Measurements from ENCODE around the gene LRRN2. TPM values are rescaled to one million over a fixed set of nuclear protein-coding genes. Genes with fewer than 3 reads are reported as not detected.
A peak's percentile ranks its signal among the peaks of the same experiment; 100 is the strongest.

LRRN2 gene
- total RNA-seq, 1 donor from 2014 or later: 9.4 TPM

- no peak overlapping the region for H3K4me3 Mint-ChIP-seq (ENCODE audit: low read depth)
- H3K27me3 Mint-ChIP-seq: peaks cover 18% of the 10 kb centered on the region
- no peak for TF ChIP-seq CTCF (IDR thresholded peaks at IDR 0.05; ENCODE audit: unreplicated experiment)
- H3K4me1 Mint-ChIP-seq (ENCODE audit: low read depth): peaks cover 16% of the 10 kb centered on the region
- H3K9me3 Mint-ChIP-seq (ENCODE audit: low read depth): no peaks in the 10 kb centered on the region
- DNase-seq (ENCODE audit: low spot score, unreplicated experiment): no peak
- no peaks in the 10 kb centered on the region for H3K36me3 Mint-ChIP-seq (ENCODE audit: insufficient read depth)
- no peak overlapping the region for H3K27ac Mint-ChIP-seq
Measured at GRCh38 chr1:204726478-204726877, 40.9 kb upstream of the LRRN2 start.

- no peak for DNase-seq (ENCODE audit: low spot score, unreplicated experiment)
- H3K27ac Mint-ChIP-seq: peak overlapping the region; percentile 65
- TF ChIP-seq CTCF (IDR thresholded peaks at IDR 0.05; ENCODE audit: unreplicated experiment): no peak
- peaks cover 16% of the 10 kb centered on the region for H3K4me1 Mint-ChIP-seq (ENCODE audit: low read depth)
- H3K9me3 Mint-ChIP-seq (ENCODE audit: low read depth): no peaks in the 10 kb centered on the region
- H3K27me3 Mint-ChIP-seq: peaks cover 12% of the 10 kb centered on the region
- no peaks in the 10 kb centered on the region for H3K36me3 Mint-ChIP-seq (ENCODE audit: insufficient read depth)
- H3K4me3 Mint-ChIP-seq (ENCODE audit: low read depth): no peak overlapping the region
Measured at GRCh38 chr1:204725821-204726448, 40.4 kb upstream of the LRRN2 start.

- TF ChIP-seq CTCF (IDR thresholded peaks at IDR 0.05; ENCODE audit: unreplicated experiment): no peak
- Mint-ChIP-seq H3K4me1 (ENCODE audit: low read depth) (peaks cover 14% of the 10 kb centered on the region), H3K27me3 (peaks cover 3% of the 10 kb centered on the region), H3K9me3 (ENCODE audit: low read depth) (no peaks in the 10 kb centered on the region), H3K36me3 (ENCODE audit: insufficient read depth) (no peaks in the 10 kb centered on the region), H3K27ac (no peak overlapping the region), H3K4me3 (ENCODE audit: low read depth) (no peak overlapping the region)
- DNase-seq (ENCODE audit: low spot score, unreplicated experiment): no peak
Measured at GRCh38 chr1:204723131-204723787, 37.7 kb upstream of the LRRN2 start.

GRCh38 chr1:204721373-204722055 lies 36.0 kb upstream of the LRRN2 start:
- Mint-ChIP-seq H3K27me3 (peaks cover 3% of the 10 kb centered on the region), H3K4me3 (ENCODE audit: low read depth) (no peak overlapping the region), H3K4me1 (ENCODE audit: low read depth) (peaks cover 8% of the 10 kb centered on the region), H3K27ac (no peak overlapping the region), H3K36me3 (ENCODE audit: insufficient read depth) (no peaks in the 10 kb centered on the region), H3K9me3 (ENCODE audit: low read depth) (no peaks in the 10 kb centered on the region)
- no peak for TF ChIP-seq CTCF (IDR thresholded peaks at IDR 0.05; ENCODE audit: unreplicated experiment)
- no peak for DNase-seq (ENCODE audit: low spot score, unreplicated experiment)

- Mint-ChIP-seq H3K27ac (no peak overlapping the region), H3K27me3 (peaks cover 26% of the 10 kb centered on the region), H3K4me1 (ENCODE audit: low read depth) (peaks cover 3% of the 10 kb centered on the region), H3K4me3 (ENCODE audit: low read depth) (no peak overlapping the region), H3K36me3 (ENCODE audit: insufficient read depth) (no peaks in the 10 kb centered on the region), H3K9me3 (ENCODE audit: low read depth) (no peaks in the 10 kb centered on the region)
- TF ChIP-seq CTCF (IDR thresholded peaks at IDR 0.05; ENCODE audit: unreplicated experiment): no peak
- DNase-seq (ENCODE audit: low spot score, unreplicated experiment): no peak
Measured at GRCh38 chr1:204716660-204717059, 31.1 kb upstream of the LRRN2 start.

Data from progenitor cell of endocrine pancreas (in vitro differentiated cells).